Transverse colon (tissue), 4 donors: ENCODE data around the gene ABTB2.

ENCODE experiments used
- EP300 ChIP-seq: sonication (generic); formaldehyde crosslinking; IDR thresholded peaks from one replicate; pipeline ENCODE4 v1.6.1; 2017; ENCODE audit warnings: antibody characterized with exemption, low read depth
- POLR2A ChIP-seq: fragments of 450-650 bp; IDR thresholded peaks from one replicate; pipeline ENCODE4 v1.6.1; 2016; ENCODE audit warnings: antibody characterized with exemption, mild to moderate bottlenecking, moderate library complexity
- POLR2AphosphoS5 ChIP-seq, 3 donors: sonication (generic); formaldehyde crosslinking; IDR thresholded peaks; one replicate each; pipeline ENCODE4 v1.6.1; 2016; ENCODE audit warnings: antibody characterized with exemption in 3 of 3
- TF ChIP-seq, protein P1 (sequence below), 5 experiments: fragments of 200-600 bp in 3 of 5; fragments of 450-650 bp in 2 of 5; sonication (generic) in 3 of 5; IDR thresholded peaks; 1 replicate in 2 of 5; 2 replicates in 3 of 5; pipeline ENCODE4 v1.5.1; 2016 to 2017; ENCODE audit warnings: antibody characterized with exemption in 5 of 5, inconsistent platforms in 3 of 5, mild to moderate bottlenecking in 2 of 5, moderate library complexity in 1 of 5

DNA sequence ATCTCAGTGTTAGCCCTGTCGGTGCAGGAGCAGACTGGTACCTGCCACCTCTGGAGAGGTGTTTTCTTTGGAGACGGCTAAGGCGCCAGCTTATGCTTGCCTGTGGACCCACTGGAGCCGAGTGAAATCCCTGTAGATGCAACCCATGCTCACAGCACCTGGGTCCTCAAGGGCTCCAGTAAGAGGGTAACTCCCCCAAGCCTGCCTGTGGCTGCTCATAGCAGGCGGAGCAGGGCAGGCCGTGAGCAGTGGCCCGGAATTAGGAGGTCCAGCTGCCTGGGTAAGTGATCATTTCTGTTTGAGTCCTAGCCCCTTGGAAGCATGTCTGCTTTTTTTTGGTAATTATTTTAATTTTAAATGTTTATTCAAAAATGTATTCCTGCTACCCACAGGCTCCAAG is 208.5 kb downstream of the ABTB2 start:
- TF ChIP-seq, protein P1, sequence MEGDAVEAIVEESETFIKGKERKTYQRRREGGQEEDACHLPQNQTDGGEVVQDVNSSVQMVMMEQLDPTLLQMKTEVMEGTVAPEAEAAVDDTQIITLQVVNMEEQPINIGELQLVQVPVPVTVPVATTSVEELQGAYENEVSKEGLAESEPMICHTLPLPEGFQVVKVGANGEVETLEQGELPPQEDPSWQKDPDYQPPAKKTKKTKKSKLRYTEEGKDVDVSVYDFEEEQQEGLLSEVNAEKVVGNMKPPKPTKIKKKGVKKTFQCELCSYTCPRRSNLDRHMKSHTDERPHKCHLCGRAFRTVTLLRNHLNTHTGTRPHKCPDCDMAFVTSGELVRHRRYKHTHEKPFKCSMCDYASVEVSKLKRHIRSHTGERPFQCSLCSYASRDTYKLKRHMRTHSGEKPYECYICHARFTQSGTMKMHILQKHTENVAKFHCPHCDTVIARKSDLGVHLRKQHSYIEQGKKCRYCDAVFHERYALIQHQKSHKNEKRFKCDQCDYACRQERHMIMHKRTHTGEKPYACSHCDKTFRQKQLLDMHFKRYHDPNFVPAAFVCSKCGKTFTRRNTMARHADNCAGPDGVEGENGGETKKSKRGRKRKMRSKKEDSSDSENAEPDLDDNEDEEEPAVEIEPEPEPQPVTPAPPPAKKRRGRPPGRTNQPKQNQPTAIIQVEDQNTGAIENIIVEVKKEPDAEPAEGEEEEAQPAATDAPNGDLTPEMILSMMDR (IDR thresholded peaks at IDR 0.05), result no peak
- no peak for TF ChIP-seq EP300
- TF ChIP-seq POLR2A, result no peak
- TF ChIP-seq POLR2AphosphoS5 (IDR thresholded peaks at IDR 0.05), result no peak
